HepG2 (cell line): Measurements from ENCODE around the gene YEATS2. TPM values are rescaled to one million over a fixed set of nuclear protein-coding genes. Genes with fewer than 3 reads are reported as not detected.

ENCODE experiments used
- ATAC-seq: fragments of 200-7000 bp; cut with Tn5 transposase; 3 replicates; pipeline ENCODE4 v1.9.1; 2020; ENCODE audit warnings: mild to moderate bottlenecking, moderate library complexity
- BruUV-seq: library from RNA; stranded (reverse); fragments of 400-500 nt; replicated peaks from 2 replicates; lab custom pipeline; 2021; lab: Mats Ljungman, UMichigan
- CTCF ChIA-PET: fragments of 300-600 bp; formaldehyde crosslinking; extraction: SDS; loops from one replicate; lab custom pipeline; 2021; ENCODE audit warnings: low total read pairs, inconsistent platforms, low intra/inter-chr PET ratio; lab: Yijun Ruan, JAX
- POLR2A ChIA-PET: fragments of 350-600 bp; sonication (Branson Sonifier 250); formaldehyde crosslinking; loops from one replicate; lab custom pipeline; 2020; ENCODE audit warnings: antibody characterized with exemption, inconsistent platforms; lab: Yijun Ruan, JAX
- DNase-seq: peaks from one replicate; pipeline ENCODE4 v3.0.0-alpha.2; 2015; ENCODE audit warnings: low spot score
- FAIRE-seq: peaks from 3 replicates; lab custom pipeline; 2011; peaks lifted over from hg19 to GRCh38; lab: Jason Lieb, UNC
- H2AFZ ChIP-seq: one replicate; pipeline ENCODE4 v1.6.1; 2011; ENCODE audit warnings: low read length, inconsistent platforms
- H3K27ac ChIP-seq: fragments of 300-600 bp; 3 replicates; pipeline ENCODE4 v1.8.0; 2011; ENCODE audit warnings: mixed run types, mild to moderate bottlenecking, mixed read lengths, low read length, inconsistent platforms; ENCODE audit not compliant: insufficient read depth; ENCODE audit errors: extremely low read length
- H3K27me3 ChIP-seq, 2 experiments: fragments of 200-600 bp in 1 of 2; 2 replicates in 1 of 2; 3 replicates in 1 of 2; pipeline versions ENCODE4 v1.6.0 to v1.8.0; 2011; ENCODE audit warnings: low read length in 2 of 2, mild to moderate bottlenecking in 2 of 2, moderate library complexity in 2 of 2, inconsistent platforms in 1 of 2; ENCODE audit not compliant: insufficient read depth in 2 of 2, control insufficient read depth in 1 of 2
- H3K36me3 ChIP-seq, 2 experiments: fragments of 200-600 bp in 1 of 2; replicated peaks in 1 of 2; 2 replicates in 1 of 2; 3 replicates in 1 of 2; pipeline versions ENCODE4 v1.5.1 to v1.8.0; 2011; ENCODE audit warnings: low read length in 2 of 2, inconsistent platforms in 1 of 2; ENCODE audit not compliant: insufficient read depth in 2 of 2, control insufficient read depth in 1 of 2
- H3K4me1 ChIP-seq: 2 replicates; pipeline ENCODE4 v1.5.1; 2012; ENCODE audit warnings: low read length, inconsistent platforms; ENCODE audit not compliant: insufficient read depth
- H3K4me2 ChIP-seq: 2 replicates; pipeline ENCODE4 v1.6.0; 2011; ENCODE audit warnings: low read depth, low read length, inconsistent platforms
- H3K4me3 ChIP-seq, 3 experiments: fragments of 200-600 bp in 1 of 3; sonication (generic), shearing (Covaris generic) in 1 of 3; replicated peaks in 1 of 3; 2 replicates each; pipeline ENCODE4 v1.5.1; 2011 to 2016; ENCODE audit warnings: low read length in 3 of 3, inconsistent platforms in 2 of 3, low read depth in 2 of 3, mild to moderate bottlenecking in 2 of 3, control low read depth in 1 of 3, mixed read lengths in 1 of 3; ENCODE audit not compliant: insufficient read depth in 1 of 3
- H3K79me2 ChIP-seq: one replicate; pipeline ENCODE4 v1.6.1; 2011; ENCODE audit warnings: low read length, inconsistent platforms; ENCODE audit not compliant: insufficient read depth
- H3K9ac ChIP-seq: 2 replicates; pipeline ENCODE4 v1.6.0; 2011; ENCODE audit warnings: mild to moderate bottlenecking, low read depth, low read length, inconsistent platforms; ENCODE audit not compliant: insufficient read depth
- H3K9me3 ChIP-seq: 2 replicates; pipeline ENCODE4 v1.5.1; 2012; ENCODE audit warnings: mild to moderate bottlenecking, low read length
- H4K20me1 ChIP-seq: 2 replicates; pipeline ENCODE4 v1.6.0; 2011; ENCODE audit warnings: inconsistent platforms, mild to moderate bottlenecking, low read length, moderate library complexity; ENCODE audit not compliant: insufficient read depth
- FLYWCH1 ChIP-seq: sonication (generic); formaldehyde crosslinking; IDR thresholded peaks from 2 replicates; pipeline ENCODE4 v1.8.1; 2023; ENCODE audit warnings: mild to moderate bottlenecking, missing genetic modification reagents
- FOSL1 ChIP-seq: sonication (generic); formaldehyde crosslinking; IDR thresholded peaks from 2 replicates; pipeline ENCODE4 v1.9.0; 2021; ENCODE audit warnings: missing genetic modification reagents, borderline replicate concordance
- GABPB1 ChIP-seq: IDR thresholded peaks from 2 replicates; pipeline ENCODE4 v1.6.1; 2016; ENCODE audit warnings: mild to moderate bottlenecking, missing genetic modification reagents, moderate library complexity, missing compliant biosample characterization
- HMGXB4 ChIP-seq, 2 experiments: sonication (generic) in 1 of 2; formaldehyde crosslinking in 1 of 2; IDR thresholded peaks; 2 replicates each; pipeline versions ENCODE4 v1.4.0 to v1.6.1; 2018 to 2020; ENCODE audit warnings: missing genetic modification reagents in 2 of 2, borderline replicate concordance in 1 of 2, low read depth in 1 of 2, mild to moderate bottlenecking in 1 of 2, missing biosample characterization in 1 of 2
- KAT2B ChIP-seq: fragments of 150-350 bp; IDR thresholded peaks from 2 replicates; pipeline ENCODE4 v1.6.1; 2014; ENCODE audit warnings: low read depth, low read length, borderline replicate concordance
- KMT2B ChIP-seq: IDR thresholded peaks from 2 replicates; pipeline ENCODE4 v1.6.1; 2016; ENCODE audit warnings: missing genetic modification reagents, missing compliant biosample characterization
- MBNL3 ChIP-seq: fragments of 250-450 bp; sonication (Bioruptor Pico); conservative IDR thresholded peaks from 2 replicates; pipeline ENCODE4 v1.8.0; 2022; ENCODE audit warnings: mild to moderate bottlenecking, inconsistent platforms
- MEIS1 ChIP-seq: sonication (generic); formaldehyde crosslinking; IDR thresholded peaks from 2 replicates; pipeline ENCODE4 v1.9.0; 2021; ENCODE audit warnings: mild to moderate bottlenecking, missing genetic modification reagents, moderate library complexity, borderline replicate concordance
- MTA3 ChIP-seq: sonication (generic); formaldehyde crosslinking; IDR thresholded peaks from 2 replicates; pipeline ENCODE4 v1.4.0; 2020; ENCODE audit warnings: missing genetic modification reagents
- NFKBIZ ChIP-seq: IDR thresholded peaks from 2 replicates; pipeline ENCODE4 v1.6.1; 2018; ENCODE audit warnings: missing genetic modification reagents, missing compliant biosample characterization
- SP2 ChIP-seq: sonication (generic); formaldehyde crosslinking; IDR thresholded peaks from 2 replicates; pipeline ENCODE4 v1.5.1; 2020; ENCODE audit warnings: mild to moderate bottlenecking, missing genetic modification reagents
- ZKSCAN1 ChIP-seq: fragments of 150-350 bp; IDR thresholded peaks from 2 replicates; pipeline ENCODE4 v1.6.1; 2014; ENCODE audit warnings: low read length
- ZNF343 ChIP-seq: sonication (generic); formaldehyde crosslinking; IDR thresholded peaks from 2 replicates; pipeline ENCODE4 v1.4.0; 2020; ENCODE audit warnings: mild to moderate bottlenecking, missing genetic modification reagents
- ZNF878 ChIP-seq: sonication (generic); formaldehyde crosslinking; IDR thresholded peaks from 2 replicates; pipeline ENCODE4 v1.8.1; 2023; ENCODE audit warnings: mild to moderate bottlenecking, missing genetic modification reagents, moderate library complexity
- WGBS: methylation state at CpG from one replicate; pipeline ENCODE4 v1.1.6; 2017; ENCODE audit warnings: low lambda C conversion rate; 5-methylcytosine and 5-hydroxymethylcytosine counted together
- in situ Hi-C: cut with HindIII; loops from 2 replicates; pipeline ENCODE4 v1.10.0; 2017; ENCODE audit warnings: low pct_unique_long_range_greater_than_20kb; ENCODE audit not compliant: extremely low pct_ligation_motif_present
- intact Hi-C: fragments of 100-400 bp; cut with micrococcal nuclease; formaldehyde crosslinking; loops from one replicate; pipeline ENCODE4 v1.10.0; 2022; ENCODE audit not compliant: unreplicated experiment
- polyA plus RNA-seq, 8 experiments: library from polyadenylated mRNA; depleted of rRNA in 3 of 8; stranded (reverse) in 7 of 8; unstranded in 1 of 8; fragments of >200 nt; fragmentation: Illumina TruSeq in 4 of 8; extraction: Trizol in 4 of 8; gene quantifications; 2 replicates each; pipeline versions ENCODE4 v1.2.1 to v1.2.3, GENCODE V29; 2011 to 2016; ENCODE audit warnings: low read depth in 4 of 8, missing spikeins in 1 of 8, mixed read lengths in 1 of 8; ENCODE audit not compliant: insufficient read depth in 1 of 8
- total RNA-seq, 5 experiments: library from RNA; depleted of rRNA; stranded (reverse); fragments of >200 nt; fragmentation: Illumina TruSeq; extraction: Trizol; gene quantifications; 2 replicates each; pipeline ENCODE4 v1.2.3, GENCODE V29; 2016; ENCODE audit warnings: low read depth in 1 of 5

YEATS2 gene
- total and polyA plus RNA-seq, 2 of the 13 experiments (the other 11 are each of a cell fraction or from before 2014, with no cell fraction given), result 18.6 to 33.7 TPM

- CTCF ChIA-PET, result no interaction called here
- H4K20me1 ChIP-seq, result no peaks in the 10 kb centered on the region
- H3K9me3 ChIP-seq, result no peaks in the 10 kb centered on the region
- DNase-seq (no peak), ATAC-seq (no peak), FAIRE-seq (no peak)
- POLR2A ChIA-PET, result no interaction called here
- no TSS peak for BruUV-seq
- no peaks in the 10 kb centered on the region for H3K27me3 ChIP-seq
- intact Hi-C loops, result no loop called here
- no peak for TF ChIP-seq SP2 (CRISPR knock-in tag)
- no peak for TF ChIP-seq FOSL1 (CRISPR knock-in tag)
- TF ChIP-seq MBNL3, result no peak
- no peak for TF ChIP-seq MTA3
- no peak for TF ChIP-seq KMT2B (CRISPR knock-in tag)
- no peak for TF ChIP-seq ZNF878
- no peak overlapping the region for H3K9ac ChIP-seq
- no peak overlapping the region for H3K27ac ChIP-seq
- no peak overlapping the region for H3K4me3 ChIP-seq
- H3K4me2 ChIP-seq, result no peak overlapping the region
- WGBS, result 84% methylated on average over 5 of the region's 5 CpGs
- no peaks in the 10 kb centered on the region for H3K79me2 ChIP-seq
- H3K36me3 ChIP-seq, result peaks cover 30 to 62% of the 10 kb centered on the region in 2 experiments
- H2AFZ ChIP-seq, result no peak overlapping the region
- H3K4me1 ChIP-seq, result no peaks in the 10 kb centered on the region; the same call in 1 of the 2 replicates
- in situ Hi-C loops, result no loop called here
Measured at GRCh38 chr3:183809270-183809669, 111.7 kb downstream of the YEATS2 start.

- H3K79me2 ChIP-seq, result no peaks in the 10 kb centered on the region
- ChIA-PET CTCF (no interaction called here), POLR2A (no interaction called here)
- FAIRE-seq (no peak), DNase-seq (no peak), ATAC-seq (no peak)
- H4K20me1 ChIP-seq, result no peaks in the 10 kb centered on the region
- H3K36me3 ChIP-seq, result peaks cover 22 to 51% of the 10 kb centered on the region in 2 experiments
- no peak overlapping the region for H2AFZ ChIP-seq
- no peak overlapping the region for H3K4me2 ChIP-seq
- no peak overlapping the region for H3K9ac ChIP-seq
- intact Hi-C loops (no loop called here), in situ Hi-C loops (no loop called here)
- H3K4me3 ChIP-seq, result no peak overlapping the region
- H3K9me3 ChIP-seq, result no peaks in the 10 kb centered on the region
- H3K4me1 ChIP-seq, result no peaks in the 10 kb centered on the region; the same call in 1 of the 2 replicates
- H3K27ac ChIP-seq, result no peak overlapping the region
- 97% methylated on average over 20 of the region's 24 CpGs for WGBS
- BruUV-seq, result no TSS peak
- H3K27me3 ChIP-seq, result no peaks in the 10 kb centered on the region
- TF ChIP-seq NFKBIZ (CRISPR knock-in tag) (no peak), KAT2B (no peak), GABPB1 (CRISPR knock-in tag) (no peak), ZNF343 (CRISPR knock-in tag) (no peak), HMGXB4 (CRISPR knock-in tag; IDR thresholded peaks at IDR 0.05; ENCODE audit: borderline replicate concordance in 1 of 2, low read depth in 1 of 2) (no peak), ZKSCAN1 (no peak), MBNL3 (no peak), MEIS1 (CRISPR knock-in tag) (no peak), FLYWCH1 (CRISPR knock-in tag) (no peak)
Measured at GRCh38 chr3:183810643-183811594, 113.3 kb downstream of the YEATS2 start.
